SK-N-SH treated with all-trans-retinoic acid at 6 μM for 48 hours (cell line): ENCODE results near the gene DOC2A.

Experiments
- ATAC-seq: fragments of 200-7000 bp; cut with Tn5 transposase; 3 replicates; pipeline ENCODE4 v1.9.1; 2020; ENCODE audit warnings: mild to moderate bottlenecking, moderate library complexity
- BACH2 ChIP-seq: fragments of 250-450 bp; sonication (Bioruptor Pico); IDR thresholded peaks from 2 replicates; pipeline ENCODE4 v1.9.0; 2021; ENCODE audit warnings: mild to moderate bottlenecking, borderline replicate concordance
- CSDC2 ChIP-seq: fragments of 250-450 bp; sonication (Bioruptor Pico); IDR thresholded peaks from 2 replicates; pipeline ENCODE4 v1.5.0; 2020; ENCODE audit warnings: mild to moderate bottlenecking, moderate library complexity
- GLIS3 ChIP-seq: fragments of 250-450 bp; sonication (Bioruptor Pico); IDR thresholded peaks from 2 replicates; pipeline ENCODE4 v1.5.0; 2020; ENCODE audit warnings: mild to moderate bottlenecking, moderate library complexity
- ISL1 ChIP-seq: fragments of 250-450 bp; sonication (Bioruptor Pico); IDR thresholded peaks from 2 replicates; pipeline ENCODE4 v2.1.2; 2022; ENCODE audit warnings: mild to moderate bottlenecking, moderate library complexity
- POU6F1 ChIP-seq: fragments of 250-450 bp; sonication (Bioruptor Pico); IDR thresholded peaks from 2 replicates; pipeline ENCODE4 v1.8.0; 2021; ENCODE audit warnings: low read depth, mild to moderate bottlenecking, moderate library complexity, borderline replicate concordance
- PPARA ChIP-seq: fragments of 250-450 bp; sonication (Bioruptor Pico); IDR thresholded peaks from 2 replicates; pipeline ENCODE4 v1.5.0; 2020; ENCODE audit warnings: mild to moderate bottlenecking, borderline replicate concordance
- RARB ChIP-seq: fragments of 250-450 bp; sonication (Bioruptor Pico); IDR thresholded peaks from 2 replicates; pipeline ENCODE4 v1.8.0; 2021; ENCODE audit warnings: mild to moderate bottlenecking, moderate library complexity
- SNAI2 ChIP-seq: fragments of 250-450 bp; sonication (Bioruptor Pico); IDR thresholded peaks from 2 replicates; pipeline ENCODE4 v1.5.0; 2020; ENCODE audit warnings: mild to moderate bottlenecking, moderate library complexity
- TCF4 ChIP-seq: fragments of 250-450 bp; sonication (Bioruptor Pico); IDR thresholded peaks from 2 replicates; pipeline ENCODE4 v1.8.0; 2021; ENCODE audit warnings: mild to moderate bottlenecking, moderate library complexity, borderline replicate concordance
- TSHZ2 ChIP-seq: fragments of 250-450 bp; sonication (Bioruptor Pico); IDR thresholded peaks from 2 replicates; pipeline ENCODE4 v1.5.0; 2020; ENCODE audit warnings: mild to moderate bottlenecking, moderate library complexity
- ZFP3 ChIP-seq: fragments of 250-450 bp; sonication (Bioruptor Pico); IDR thresholded peaks from 2 replicates; pipeline ENCODE4 v1.5.0; 2020; ENCODE audit warnings: mild to moderate bottlenecking, moderate library complexity
- ZFP30 ChIP-seq: fragments of 450-650 bp; formaldehyde crosslinking; IDR thresholded peaks from 2 replicates; pipeline ENCODE4 v1.5.0; 2022; ENCODE audit warnings: mild to moderate bottlenecking, moderate library complexity
- ZNF565 ChIP-seq: fragments of 450-650 bp; formaldehyde crosslinking; conservative IDR thresholded peaks from 2 replicates; pipeline ENCODE4 v1.5.0; 2020; ENCODE audit warnings: low read depth, mild to moderate bottlenecking, moderate library complexity
- ZNF8 ChIP-seq: fragments of 450-650 bp; formaldehyde crosslinking; IDR thresholded peaks from 2 replicates; pipeline ENCODE4 v1.5.0; 2020; ENCODE audit warnings: mild to moderate bottlenecking, moderate library complexity
- TF ChIP-seq, protein P1 (sequence below): fragments of 250-450 bp; sonication (Bioruptor Pico); IDR thresholded peaks from 2 replicates; pipeline ENCODE4 v1.8.0; 2020; ENCODE audit warnings: mild to moderate bottlenecking, moderate library complexity, borderline replicate concordance
- TF ChIP-seq, protein P2 (sequence below): fragments of 250-450 bp; sonication (Bioruptor Pico); IDR thresholded peaks from 2 replicates; pipeline ENCODE4 v1.5.1; 2021; ENCODE audit warnings: mild to moderate bottlenecking, moderate library complexity
- TF ChIP-seq, protein P3 (sequence below): fragments of 250-450 bp; sonication (Bioruptor Pico); IDR thresholded peaks from 2 replicates; pipeline ENCODE4 v1.5.1; 2020; ENCODE audit warnings: low read depth, mild to moderate bottlenecking, moderate library complexity

The DOC2A gene

GRCh38 chr16:29986931-29987330 is 23.9 kb downstream of the DOC2A start:
- TF ChIP-seq SNAI2 (CRISPR knock-in tag) (no peak), GLIS3 (CRISPR knock-in tag) (no peak), ZNF565 (CRISPR knock-in tag) (no peak), TSHZ2 (no peak), ISL1 (CRISPR knock-in tag) (no peak), BACH2 (no peak), ZNF8 (CRISPR knock-in tag) (no peak), ZFP3 (CRISPR knock-in tag) (no peak), RARB (no peak)
- TF ChIP-seq, protein P1, sequence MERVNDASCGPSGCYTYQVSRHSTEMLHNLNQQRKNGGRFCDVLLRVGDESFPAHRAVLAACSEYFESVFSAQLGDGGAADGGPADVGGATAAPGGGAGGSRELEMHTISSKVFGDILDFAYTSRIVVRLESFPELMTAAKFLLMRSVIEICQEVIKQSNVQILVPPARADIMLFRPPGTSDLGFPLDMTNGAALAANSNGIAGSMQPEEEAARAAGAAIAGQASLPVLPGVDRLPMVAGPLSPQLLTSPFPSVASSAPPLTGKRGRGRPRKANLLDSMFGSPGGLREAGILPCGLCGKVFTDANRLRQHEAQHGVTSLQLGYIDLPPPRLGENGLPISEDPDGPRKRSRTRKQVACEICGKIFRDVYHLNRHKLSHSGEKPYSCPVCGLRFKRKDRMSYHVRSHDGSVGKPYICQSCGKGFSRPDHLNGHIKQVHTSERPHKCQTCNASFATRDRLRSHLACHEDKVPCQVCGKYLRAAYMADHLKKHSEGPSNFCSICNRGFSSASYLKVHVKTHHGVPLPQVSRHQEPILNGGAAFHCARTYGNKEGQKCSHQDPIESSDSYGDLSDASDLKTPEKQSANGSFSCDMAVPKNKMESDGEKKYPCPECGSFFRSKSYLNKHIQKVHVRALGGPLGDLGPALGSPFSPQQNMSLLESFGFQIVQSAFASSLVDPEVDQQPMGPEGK (CRISPR knock-in tag), result no peak
- ATAC-seq, result no peak

DNA sequence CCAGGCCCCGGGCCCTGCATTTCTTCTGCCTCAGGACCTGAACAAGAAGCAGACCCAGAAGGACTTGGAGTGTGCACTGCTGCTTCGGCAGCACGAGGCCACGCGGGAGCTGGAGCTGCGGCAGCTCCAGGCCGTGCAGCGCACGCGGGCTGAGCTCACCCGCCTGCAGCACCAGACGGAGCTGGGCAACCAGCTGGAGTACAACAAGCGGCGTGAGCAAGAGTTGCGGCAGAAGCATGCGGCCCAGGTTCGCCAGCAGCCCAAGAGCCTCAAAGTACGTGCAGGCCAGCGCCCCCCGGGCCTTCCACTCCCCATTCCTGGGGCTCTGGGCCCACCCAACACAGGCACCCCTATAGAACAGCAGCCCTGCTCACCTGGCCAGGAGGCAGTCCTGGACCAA is 24.6 kb downstream of the DOC2A start:
- no peak for ATAC-seq

More for the DNA sequence above, 24.6 kb downstream of the DOC2A start:
- no peak for TF ChIP-seq CSDC2 (CRISPR knock-in tag)
- no peak for TF ChIP-seq TSHZ2
- TF ChIP-seq POU6F1 (CRISPR knock-in tag), result no peak
- TF ChIP-seq ZNF565 (CRISPR knock-in tag), result no peak
- TF ChIP-seq TCF4, result no peak
- no peak for TF ChIP-seq PPARA
- TF ChIP-seq, protein P2, sequence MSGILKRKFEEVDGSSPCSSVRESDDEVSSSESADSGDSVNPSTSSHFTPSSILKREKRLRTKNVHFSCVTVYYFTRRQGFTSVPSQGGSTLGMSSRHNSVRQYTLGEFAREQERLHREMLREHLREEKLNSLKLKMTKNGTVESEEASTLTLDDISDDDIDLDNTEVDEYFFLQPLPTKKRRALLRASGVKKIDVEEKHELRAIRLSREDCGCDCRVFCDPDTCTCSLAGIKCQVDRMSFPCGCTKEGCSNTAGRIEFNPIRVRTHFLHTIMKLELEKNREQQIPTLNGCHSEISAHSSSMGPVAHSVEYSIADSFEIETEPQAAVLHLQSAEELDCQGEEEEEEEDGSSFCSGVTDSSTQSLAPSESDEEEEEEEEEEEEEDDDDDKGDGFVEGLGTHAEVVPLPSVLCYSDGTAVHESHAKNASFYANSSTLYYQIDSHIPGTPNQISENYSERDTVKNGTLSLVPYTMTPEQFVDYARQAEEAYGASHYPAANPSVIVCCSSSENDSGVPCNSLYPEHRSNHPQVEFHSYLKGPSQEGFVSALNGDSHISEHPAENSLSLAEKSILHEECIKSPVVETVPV (CRISPR knock-in tag), result no peak
- no peak for TF ChIP-seq ZFP30 (CRISPR knock-in tag)
- no peak for TF ChIP-seq BACH2
- TF ChIP-seq, protein P3, sequence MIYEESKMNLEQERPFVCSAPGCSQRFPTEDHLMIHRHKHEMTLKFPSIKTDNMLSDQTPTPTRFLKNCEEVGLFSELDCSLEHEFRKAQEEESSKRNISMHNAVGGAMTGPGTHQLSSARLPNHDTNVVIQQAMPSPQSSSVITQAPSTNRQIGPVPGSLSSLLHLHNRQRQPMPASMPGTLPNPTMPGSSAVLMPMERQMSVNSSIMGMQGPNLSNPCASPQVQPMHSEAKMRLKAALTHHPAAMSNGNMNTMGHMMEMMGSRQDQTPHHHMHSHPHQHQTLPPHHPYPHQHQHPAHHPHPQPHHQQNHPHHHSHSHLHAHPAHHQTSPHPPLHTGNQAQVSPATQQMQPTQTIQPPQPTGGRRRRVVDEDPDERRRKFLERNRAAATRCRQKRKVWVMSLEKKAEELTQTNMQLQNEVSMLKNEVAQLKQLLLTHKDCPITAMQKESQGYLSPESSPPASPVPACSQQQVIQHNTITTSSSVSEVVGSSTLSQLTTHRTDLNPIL (CRISPR knock-in tag), result no peak
- TF ChIP-seq ISL1 (CRISPR knock-in tag), result no peak
- no peak for TF ChIP-seq ZFP3 (CRISPR knock-in tag)
- no peak for TF ChIP-seq GLIS3 (CRISPR knock-in tag)
- TF ChIP-seq ZNF8 (CRISPR knock-in tag), result no peak
- TF ChIP-seq, protein P1 (CRISPR knock-in tag), result no peak
